HEK293 (cell line): ENCODE results near the gene GPS1.

Source experiments
- CTCF ChIA-PET: fragments of 350-600 bp; formaldehyde crosslinking; extraction: SDS; loops from one replicate; lab custom pipeline; 2021; ENCODE audit warnings: antibody characterized with exemption; lab: Yijun Ruan, JAX
- POLR2A ChIA-PET: fragments of 300-600 bp; formaldehyde crosslinking; extraction: SDS; loops from one replicate; lab custom pipeline; 2020; ENCODE audit warnings: antibody characterized with exemption, inconsistent platforms; lab: Yijun Ruan, JAX
- H3K27ac ChIP-seq: fragments of 200-500 bp; sonication (Bioruptor generic); 2 replicates; pipeline ENCODE4 v1.5.1; 2014; ENCODE audit warnings: low read depth, low read length, control low read depth, inconsistent platforms; ENCODE audit errors: extremely low read depth
- H3K36me3 ChIP-seq, 2 experiments: fragments of 200-500 bp in 1 of 2; sonication (Bioruptor generic) in 1 of 2; 1 replicate in 1 of 2; 2 replicates in 1 of 2; pipeline ENCODE4 v1.5.1; 2014 to 2017; ENCODE audit warnings: inconsistent platforms in 2 of 2, low read length in 2 of 2; ENCODE audit not compliant: control insufficient read depth in 2 of 2, insufficient read depth in 1 of 2
- H3K4me1 ChIP-seq: fragments of 200-500 bp; sonication (Bioruptor generic); 2 replicates; pipeline ENCODE4 v1.5.1; 2014; ENCODE audit warnings: mild to moderate bottlenecking, low read length, inconsistent platforms; ENCODE audit not compliant: control insufficient read depth, insufficient read depth
- H3K4me3 ChIP-seq: 2 replicates; pipeline ENCODE4 v1.5.1; 2011; ENCODE audit warnings: low read depth, mild to moderate bottlenecking, control low read depth, low read length, moderate library complexity
- H3K9me3 ChIP-seq: fragments of 200-500 bp; sonication (Bioruptor generic); 2 replicates; pipeline ENCODE4 v1.5.1; 2014; ENCODE audit warnings: low read depth, low read length, inconsistent platforms; ENCODE audit not compliant: control insufficient read depth, insufficient read depth
- BCL11B ChIP-seq: fragments of 450-650 bp; formaldehyde crosslinking; IDR thresholded peaks from 2 replicates; pipeline ENCODE4 v1.5.1; 2016; ENCODE audit warnings: low read depth, missing biosample characterization, missing genetic modification characterization
- EGR2 ChIP-seq: fragments of 450-650 bp; formaldehyde crosslinking; IDR thresholded peaks from 2 replicates; pipeline ENCODE4 v1.5.1; 2016; ENCODE audit warnings: low read depth, missing biosample characterization, missing genetic modification characterization
- GLIS1 ChIP-seq: fragments of 450-650 bp; formaldehyde crosslinking; IDR thresholded peaks from 2 replicates; pipeline ENCODE4 v1.5.1; 2016; ENCODE audit warnings: missing biosample characterization, missing genetic modification characterization
- GLIS2 ChIP-seq: fragments of 450-650 bp; formaldehyde crosslinking; IDR thresholded peaks from 2 replicates; pipeline ENCODE4 v1.5.1; 2016; ENCODE audit warnings: missing biosample characterization, missing genetic modification characterization
- KLF1 ChIP-seq: fragments of 450-650 bp; formaldehyde crosslinking; IDR thresholded peaks from 2 replicates; pipeline ENCODE4 v1.5.1; 2016; ENCODE audit warnings: missing biosample characterization, missing genetic modification characterization
- ZBTB20 ChIP-seq: fragments of 450-650 bp; formaldehyde crosslinking; IDR thresholded peaks from 2 replicates; pipeline ENCODE4 v1.5.1; 2016; ENCODE audit warnings: missing biosample characterization, missing genetic modification characterization
- ZBTB21 ChIP-seq: fragments of 450-650 bp; formaldehyde crosslinking; IDR thresholded peaks from 2 replicates; pipeline ENCODE4 v1.5.1; 2017; ENCODE audit warnings: missing biosample characterization, missing genetic modification characterization
- ZFHX2 ChIP-seq: fragments of 450-650 bp; formaldehyde crosslinking; conservative IDR thresholded peaks from 2 replicates; pipeline ENCODE4 v1.5.1; 2016; ENCODE audit warnings: missing biosample characterization, missing genetic modification characterization
- ZIC2 ChIP-seq: fragments of 450-650 bp; formaldehyde crosslinking; IDR thresholded peaks from 2 replicates; pipeline ENCODE4 v1.5.1; 2016; ENCODE audit warnings: missing biosample characterization, missing genetic modification characterization
- ZNF132 ChIP-seq: fragments of 450-650 bp; formaldehyde crosslinking; IDR thresholded peaks from 2 replicates; pipeline ENCODE4 v1.5.1; 2017; ENCODE audit warnings: missing biosample characterization, missing genetic modification characterization, borderline replicate concordance
- ZNF140 ChIP-seq: fragments of 450-650 bp; formaldehyde crosslinking; IDR thresholded peaks from 2 replicates; pipeline ENCODE4 v1.5.1; 2016; ENCODE audit warnings: missing biosample characterization, missing genetic modification characterization
- ZNF16 ChIP-seq: fragments of 450-650 bp; formaldehyde crosslinking; IDR thresholded peaks from 2 replicates; pipeline ENCODE4 v1.5.1; 2016; ENCODE audit warnings: low read depth, missing biosample characterization, missing genetic modification characterization
- ZNF19 ChIP-seq: fragments of 450-650 bp; formaldehyde crosslinking; IDR thresholded peaks from 2 replicates; pipeline ENCODE4; 2016; ENCODE audit warnings: missing biosample characterization, missing genetic modification characterization, low read depth
- ZNF202 ChIP-seq: fragments of 450-650 bp; formaldehyde crosslinking; IDR thresholded peaks from 2 replicates; pipeline ENCODE4 v1.5.1; 2016; ENCODE audit warnings: missing biosample characterization, missing genetic modification characterization, borderline replicate concordance
- ZNF221 ChIP-seq: fragments of 450-650 bp; formaldehyde crosslinking; IDR thresholded peaks from 2 replicates; pipeline ENCODE4 v1.5.1; 2017; ENCODE audit warnings: missing biosample characterization, missing genetic modification characterization, borderline replicate concordance
- ZNF24 ChIP-seq: fragments of 450-650 bp; formaldehyde crosslinking; IDR thresholded peaks from 2 replicates; pipeline ENCODE4 v1.5.1; 2016; ENCODE audit warnings: missing biosample characterization, missing genetic modification characterization
- ZNF266 ChIP-seq: fragments of 450-650 bp; formaldehyde crosslinking; IDR thresholded peaks from 2 replicates; pipeline ENCODE4 v1.5.1; 2016; ENCODE audit warnings: missing biosample characterization, missing genetic modification characterization, low read depth
- ZNF311 ChIP-seq: fragments of 450-650 bp; formaldehyde crosslinking; IDR thresholded peaks from 2 replicates; pipeline ENCODE4 v1.5.1; 2017; ENCODE audit warnings: missing biosample characterization, missing genetic modification characterization, borderline replicate concordance
- ZNF354C ChIP-seq: fragments of 450-650 bp; formaldehyde crosslinking; IDR thresholded peaks from 2 replicates; pipeline ENCODE4 v1.5.1; 2016; ENCODE audit warnings: missing biosample characterization, missing genetic modification characterization, low read depth, borderline replicate concordance
- ZNF366 ChIP-seq: fragments of 450-650 bp; formaldehyde crosslinking; conservative IDR thresholded peaks from 2 replicates; pipeline ENCODE4 v1.5.1; 2016; ENCODE audit warnings: missing biosample characterization, missing genetic modification characterization
- ZNF48 ChIP-seq: fragments of 450-650 bp; formaldehyde crosslinking; IDR thresholded peaks from 2 replicates; pipeline ENCODE4 v1.5.1; 2016; ENCODE audit warnings: missing biosample characterization, missing genetic modification characterization
- ZNF558 ChIP-seq: fragments of 450-650 bp; formaldehyde crosslinking; IDR thresholded peaks from 2 replicates; pipeline ENCODE4 v1.5.1; 2016; ENCODE audit warnings: missing biosample characterization, missing genetic modification characterization
- ZNF600 ChIP-seq: fragments of 450-650 bp; formaldehyde crosslinking; IDR thresholded peaks from 2 replicates; pipeline ENCODE4 v1.5.1; 2016; ENCODE audit warnings: missing biosample characterization, missing genetic modification characterization
- ZNF621 ChIP-seq: fragments of 450-650 bp; formaldehyde crosslinking; IDR thresholded peaks from 2 replicates; pipeline ENCODE4 v1.5.1; 2017; ENCODE audit warnings: missing biosample characterization, missing genetic modification characterization
- ZNF677 ChIP-seq: fragments of 450-650 bp; IDR thresholded peaks from 2 replicates; pipeline ENCODE4 v1.5.0; 2018; ENCODE audit warnings: missing biosample characterization, mild to moderate bottlenecking, missing genetic modification characterization, moderate library complexity
- ZNF707 ChIP-seq: fragments of 450-650 bp; formaldehyde crosslinking; IDR thresholded peaks from 2 replicates; pipeline ENCODE4 v1.5.1; 2016; ENCODE audit warnings: missing biosample characterization, missing genetic modification characterization
- ZNF785 ChIP-seq: fragments of 450-650 bp; formaldehyde crosslinking; IDR thresholded peaks from 2 replicates; pipeline ENCODE4 v1.5.1; 2016; ENCODE audit warnings: missing biosample characterization, missing genetic modification characterization
- ZSCAN23 ChIP-seq: fragments of 450-650 bp; formaldehyde crosslinking; IDR thresholded peaks from 2 replicates; pipeline ENCODE4 v1.5.1; 2016; ENCODE audit warnings: missing biosample characterization, missing genetic modification characterization
- TF ChIP-seq, protein P1 (sequence below): fragments of 450-650 bp; formaldehyde crosslinking; IDR thresholded peaks from 2 replicates; pipeline ENCODE4 v1.5.1; 2016; ENCODE audit warnings: missing biosample characterization, missing genetic modification characterization
- TF ChIP-seq, protein P2 (sequence below): fragments of 450-650 bp; formaldehyde crosslinking; optimal IDR thresholded peaks from 2 replicates; pipeline ENCODE3; 2016; ENCODE audit warnings: missing biosample characterization, mild to moderate bottlenecking, missing genetic modification characterization
- TF ChIP-seq, protein P3 (sequence below): fragments of 450-650 bp; formaldehyde crosslinking; IDR thresholded peaks from 2 replicates; pipeline ENCODE4 v1.5.1; 2016; ENCODE audit warnings: missing biosample characterization, missing genetic modification characterization
- TF ChIP-seq, protein P4 (sequence below): fragments of 450-650 bp; formaldehyde crosslinking; IDR thresholded peaks from 2 replicates; pipeline ENCODE4 v1.5.1; 2016; ENCODE audit warnings: missing biosample characterization, missing genetic modification characterization

The GPS1 gene

DNA sequence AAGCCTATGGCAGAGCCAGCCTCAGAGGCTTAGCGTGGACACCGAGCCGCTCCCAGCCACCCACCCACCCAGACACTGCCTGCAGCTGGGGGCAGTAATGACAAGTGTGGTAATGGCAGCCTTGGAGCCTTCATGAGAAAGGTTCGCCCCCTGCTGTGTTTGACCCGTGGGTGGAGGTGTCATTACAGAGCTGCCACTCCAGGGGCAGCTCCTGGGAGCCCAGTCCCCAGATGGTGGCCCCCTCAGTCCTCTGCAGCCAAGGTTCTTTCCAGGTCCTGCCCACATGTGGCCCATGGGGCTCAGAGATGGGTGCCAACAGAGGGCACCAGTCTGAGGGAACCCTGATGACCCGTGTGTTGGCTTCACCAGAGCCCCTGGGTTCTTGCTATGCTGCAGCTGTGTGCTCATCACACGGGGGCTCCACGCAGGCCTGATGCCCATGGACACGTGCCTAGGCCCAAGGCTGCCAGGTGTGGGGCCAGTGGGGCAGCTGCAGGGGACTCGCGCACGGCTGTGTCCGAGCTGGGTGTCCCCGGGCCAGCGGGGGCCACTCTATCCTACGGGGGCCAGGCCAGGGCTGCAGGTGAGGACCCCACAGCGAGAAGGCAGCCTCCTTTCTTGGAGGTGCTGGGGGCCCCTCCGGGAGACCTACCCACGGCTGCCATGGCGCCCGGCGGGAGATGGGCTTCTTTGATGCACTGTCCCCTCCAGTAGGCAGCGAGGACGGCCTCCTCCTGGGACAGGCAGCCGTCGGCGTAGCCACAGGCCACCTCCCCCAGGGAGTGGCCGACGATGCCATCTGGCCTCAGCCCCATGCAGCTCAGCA lies 38.2 kb downstream of the GPS1 start:
- H3K4me3 ChIP-seq, result no peak overlapping the region
- ChIA-PET CTCF (no interaction called here), POLR2A (interaction anchor here (0.5 to 2.3 kb wide), 9 partner anchors 14 to 803 kb away, joined by 3 to 9 read pairs (median 4); partner anchors contain the start of gene DCXR)
- H3K9me3 ChIP-seq, result no peaks in the 10 kb centered on the region
- H3K36me3 ChIP-seq, result peaks cover 28 to 97% of the 10 kb centered on the region in 2 experiments
- H3K27ac ChIP-seq, result no peak overlapping the region
- H3K4me1 ChIP-seq, result no peaks in the 10 kb centered on the region
- peak; percentile 90 for TF ChIP-seq EGR2 (tag by site-specific recombination)
- TF ChIP-seq ZNF140 (tag by site-specific recombination), result no peak
- TF ChIP-seq GLIS2, result peak; percentile 78
- TF ChIP-seq, protein P1, sequence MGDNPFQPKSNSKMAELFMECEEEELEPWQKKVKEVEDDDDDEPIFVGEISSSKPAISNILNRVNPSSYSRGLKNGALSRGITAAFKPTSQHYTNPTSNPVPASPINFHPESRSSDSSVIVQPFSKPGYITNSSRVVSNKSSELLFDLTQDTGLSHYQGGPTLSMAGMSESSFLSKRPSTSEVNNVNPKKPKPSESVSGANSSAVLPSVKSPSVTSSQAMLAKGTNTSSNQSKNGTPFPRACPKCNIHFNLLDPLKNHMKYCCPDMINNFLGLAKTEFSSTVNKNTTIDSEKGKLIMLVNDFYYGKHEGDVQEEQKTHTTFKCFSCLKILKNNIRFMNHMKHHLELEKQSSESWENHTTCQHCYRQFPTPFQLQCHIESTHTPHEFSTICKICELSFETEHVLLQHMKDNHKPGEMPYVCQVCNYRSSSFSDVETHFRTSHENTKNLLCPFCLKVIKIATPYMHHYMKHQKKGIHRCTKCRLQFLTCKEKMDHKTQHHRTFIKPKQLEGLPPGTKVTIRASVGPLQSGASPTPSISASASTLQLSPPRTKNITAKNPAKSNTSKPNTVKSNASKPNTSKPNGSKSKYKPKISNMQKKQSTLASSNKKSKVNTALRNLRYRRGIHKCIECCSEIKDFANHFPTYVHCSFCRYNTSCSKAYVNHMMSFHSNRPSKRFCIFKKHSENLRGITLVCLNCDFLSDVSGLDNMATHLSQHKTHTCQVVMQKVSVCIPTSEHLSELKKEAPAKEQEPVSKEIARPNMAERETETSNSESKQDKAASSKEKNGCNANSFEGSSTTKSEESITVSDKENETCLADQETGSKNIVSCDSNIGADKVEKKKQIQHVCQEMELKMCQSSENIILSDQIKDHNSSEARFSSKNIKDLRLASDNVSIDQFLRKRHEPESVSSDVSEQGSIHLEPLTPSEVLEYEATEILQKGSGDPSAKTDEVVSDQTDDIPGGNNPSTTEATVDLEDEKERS (tag by site-specific recombination), result no peak
- TF ChIP-seq ZBTB21, result no peak
- no peak for TF ChIP-seq ZNF707 (tag by site-specific recombination)
- no peak for TF ChIP-seq BCL11B (tag by site-specific recombination)
- TF ChIP-seq, protein P2, sequence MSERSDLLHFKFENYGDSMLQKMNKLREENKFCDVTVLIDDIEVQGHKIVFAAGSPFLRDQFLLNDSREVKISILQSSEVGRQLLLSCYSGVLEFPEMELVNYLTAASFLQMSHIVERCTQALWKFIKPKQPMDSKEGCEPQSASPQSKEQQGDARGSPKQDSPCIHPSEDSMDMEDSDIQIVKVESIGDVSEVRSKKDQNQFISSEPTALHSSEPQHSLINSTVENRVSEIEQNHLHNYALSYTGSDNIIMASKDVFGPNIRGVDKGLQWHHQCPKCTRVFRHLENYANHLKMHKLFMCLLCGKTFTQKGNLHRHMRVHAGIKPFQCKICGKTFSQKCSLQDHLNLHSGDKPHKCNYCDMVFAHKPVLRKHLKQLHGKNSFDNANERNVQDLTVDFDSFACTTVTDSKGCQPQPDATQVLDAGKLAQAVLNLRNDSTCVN (tag by site-specific recombination), result no peak
- peak; percentile 64 for TF ChIP-seq ZFHX2 (tag by site-specific recombination)
- no peak for TF ChIP-seq ZNF354C (tag by site-specific recombination)
- TF ChIP-seq ZNF677 (tag by site-specific recombination), result no peak
- no peak for TF ChIP-seq ZNF202 (tag by site-specific recombination)
- TF ChIP-seq ZNF221 (tag by site-specific recombination), result no peak
- TF ChIP-seq ZNF311, result no peak
- no peak for TF ChIP-seq ZNF558
- TF ChIP-seq ZNF16 (tag by site-specific recombination), result no peak
- no peak for TF ChIP-seq ZNF48 (tag by site-specific recombination)
- TF ChIP-seq ZSCAN23 (tag by site-specific recombination), result no peak
- TF ChIP-seq ZNF621 (tag by site-specific recombination), result no peak
- TF ChIP-seq ZNF19 (tag by site-specific recombination), result no peak
- TF ChIP-seq, protein P3, sequence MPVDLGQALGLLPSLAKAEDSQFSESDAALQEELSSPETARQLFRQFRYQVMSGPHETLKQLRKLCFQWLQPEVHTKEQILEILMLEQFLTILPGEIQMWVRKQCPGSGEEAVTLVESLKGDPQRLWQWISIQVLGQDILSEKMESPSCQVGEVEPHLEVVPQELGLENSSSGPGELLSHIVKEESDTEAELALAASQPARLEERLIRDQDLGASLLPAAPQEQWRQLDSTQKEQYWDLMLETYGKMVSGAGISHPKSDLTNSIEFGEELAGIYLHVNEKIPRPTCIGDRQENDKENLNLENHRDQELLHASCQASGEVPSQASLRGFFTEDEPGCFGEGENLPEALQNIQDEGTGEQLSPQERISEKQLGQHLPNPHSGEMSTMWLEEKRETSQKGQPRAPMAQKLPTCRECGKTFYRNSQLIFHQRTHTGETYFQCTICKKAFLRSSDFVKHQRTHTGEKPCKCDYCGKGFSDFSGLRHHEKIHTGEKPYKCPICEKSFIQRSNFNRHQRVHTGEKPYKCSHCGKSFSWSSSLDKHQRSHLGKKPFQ (tag by site-specific recombination), result no peak
- no peak for TF ChIP-seq KLF1 (tag by site-specific recombination)
- TF ChIP-seq ZNF132 (tag by site-specific recombination), result no peak
- no peak for TF ChIP-seq ZNF600 (tag by site-specific recombination)
- no peak for TF ChIP-seq ZBTB20 (tag by site-specific recombination)
- TF ChIP-seq ZNF366 (tag by site-specific recombination), result no peak
- TF ChIP-seq ZIC2, result peak; percentile 85
- TF ChIP-seq ZNF785 (tag by site-specific recombination), result no peak
- TF ChIP-seq ZNF266, result no peak
- no peak for TF ChIP-seq ZNF24 (tag by site-specific recombination)
- TF ChIP-seq, protein P4, sequence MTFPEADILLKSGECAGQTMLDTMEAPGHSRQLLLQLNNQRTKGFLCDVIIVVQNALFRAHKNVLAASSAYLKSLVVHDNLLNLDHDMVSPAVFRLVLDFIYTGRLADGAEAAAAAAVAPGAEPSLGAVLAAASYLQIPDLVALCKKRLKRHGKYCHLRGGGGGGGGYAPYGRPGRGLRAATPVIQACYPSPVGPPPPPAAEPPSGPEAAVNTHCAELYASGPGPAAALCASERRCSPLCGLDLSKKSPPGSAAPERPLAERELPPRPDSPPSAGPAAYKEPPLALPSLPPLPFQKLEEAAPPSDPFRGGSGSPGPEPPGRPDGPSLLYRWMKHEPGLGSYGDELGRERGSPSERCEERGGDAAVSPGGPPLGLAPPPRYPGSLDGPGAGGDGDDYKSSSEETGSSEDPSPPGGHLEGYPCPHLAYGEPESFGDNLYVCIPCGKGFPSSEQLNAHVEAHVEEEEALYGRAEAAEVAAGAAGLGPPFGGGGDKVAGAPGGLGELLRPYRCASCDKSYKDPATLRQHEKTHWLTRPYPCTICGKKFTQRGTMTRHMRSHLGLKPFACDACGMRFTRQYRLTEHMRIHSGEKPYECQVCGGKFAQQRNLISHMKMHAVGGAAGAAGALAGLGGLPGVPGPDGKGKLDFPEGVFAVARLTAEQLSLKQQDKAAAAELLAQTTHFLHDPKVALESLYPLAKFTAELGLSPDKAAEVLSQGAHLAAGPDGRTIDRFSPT (tag by site-specific recombination), result no peak; the same call in 1 of the 2 replicates
- TF ChIP-seq GLIS1 (tag by site-specific recombination), result peak; percentile 91
